Ishikawa (cell line): ENCODE data around the gene ELOVL6.

Experiments
- CEBPB ChIP-seq: IDR thresholded peaks from 2 replicates; pipeline ENCODE4 v1.6.1; 2012
- CREB1 ChIP-seq: IDR thresholded peaks from 2 replicates; pipeline ENCODE4 v1.6.1; 2012; ENCODE audit warnings: low read depth
- EGR1 ChIP-seq: IDR thresholded peaks from 2 replicates; pipeline ENCODE4 v1.6.1; 2012
- EP300 ChIP-seq: IDR thresholded peaks from 2 replicates; pipeline ENCODE4 v1.6.1; 2012; ENCODE audit warnings: borderline replicate concordance
- FOXM1 ChIP-seq: IDR thresholded peaks from 2 replicates; pipeline ENCODE4 v1.6.1; 2012; ENCODE audit warnings: low read depth, borderline replicate concordance
- NFIC ChIP-seq: IDR thresholded peaks from 2 replicates; pipeline ENCODE4 v1.6.1; 2012
- RAD21 ChIP-seq: IDR thresholded peaks from 2 replicates; pipeline ENCODE4 v1.6.1; 2012; ENCODE audit warnings: low read depth
- TAF1 ChIP-seq: IDR thresholded peaks from 2 replicates; pipeline ENCODE4 v1.6.1; 2012; ENCODE audit warnings: low read depth, mild to moderate bottlenecking
- TCF12 ChIP-seq: IDR thresholded peaks from 2 replicates; pipeline ENCODE4 v1.6.1; 2012; ENCODE audit warnings: low read depth
- TEAD4 ChIP-seq: IDR thresholded peaks from 2 replicates; pipeline ENCODE4 v1.6.1; 2012
- YY1 ChIP-seq: IDR thresholded peaks from 2 replicates; pipeline ENCODE4 v1.6.1; 2012; ENCODE audit warnings: low read depth
- ZBTB7A ChIP-seq: IDR thresholded peaks from 2 replicates; pipeline ENCODE4 v1.6.1; 2012; ENCODE audit warnings: low read depth
- TF ChIP-seq, protein P1 (sequence below): IDR thresholded peaks from 2 replicates; pipeline ENCODE4 v1.6.1; 2012; ENCODE audit warnings: low read depth, mild to moderate bottlenecking
- TF ChIP-seq, protein P2 (sequence below): IDR thresholded peaks from 2 replicates; pipeline ENCODE4 v1.6.1; 2012
- TF ChIP-seq, protein P3 (sequence below): IDR thresholded peaks from 2 replicates; pipeline ENCODE4 v1.6.1; 2012

Gene ELOVL6

DNA sequence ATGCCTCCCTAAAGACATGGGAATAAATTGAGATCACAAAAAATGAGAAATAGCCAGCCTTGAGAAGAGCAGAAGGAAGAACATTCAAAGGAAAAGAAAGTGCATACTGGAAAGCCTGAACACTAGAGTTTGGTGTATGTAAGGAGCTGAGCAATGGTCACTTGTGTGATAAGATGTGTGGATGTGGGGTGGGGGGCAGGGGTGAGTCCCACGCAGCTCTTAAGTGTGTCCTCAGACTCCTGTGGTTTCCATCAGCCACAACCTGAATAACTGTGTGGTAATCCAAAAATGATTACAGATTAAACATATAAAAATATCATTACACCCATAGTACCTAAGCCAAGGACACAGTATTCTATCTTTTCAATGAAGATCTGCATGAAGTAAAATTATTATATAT, 59.9 kb downstream of the ELOVL6 start:
- TF ChIP-seq FOXM1 (no peak), TEAD4 (no peak), EGR1 (no peak), YY1 (no peak), NFIC (no peak), RAD21 (no peak), CREB1 (no peak), TCF12 (no peak), EP300 (no peak), ZBTB7A (no peak), TAF1 (no peak)
- TF ChIP-seq, protein P1, sequence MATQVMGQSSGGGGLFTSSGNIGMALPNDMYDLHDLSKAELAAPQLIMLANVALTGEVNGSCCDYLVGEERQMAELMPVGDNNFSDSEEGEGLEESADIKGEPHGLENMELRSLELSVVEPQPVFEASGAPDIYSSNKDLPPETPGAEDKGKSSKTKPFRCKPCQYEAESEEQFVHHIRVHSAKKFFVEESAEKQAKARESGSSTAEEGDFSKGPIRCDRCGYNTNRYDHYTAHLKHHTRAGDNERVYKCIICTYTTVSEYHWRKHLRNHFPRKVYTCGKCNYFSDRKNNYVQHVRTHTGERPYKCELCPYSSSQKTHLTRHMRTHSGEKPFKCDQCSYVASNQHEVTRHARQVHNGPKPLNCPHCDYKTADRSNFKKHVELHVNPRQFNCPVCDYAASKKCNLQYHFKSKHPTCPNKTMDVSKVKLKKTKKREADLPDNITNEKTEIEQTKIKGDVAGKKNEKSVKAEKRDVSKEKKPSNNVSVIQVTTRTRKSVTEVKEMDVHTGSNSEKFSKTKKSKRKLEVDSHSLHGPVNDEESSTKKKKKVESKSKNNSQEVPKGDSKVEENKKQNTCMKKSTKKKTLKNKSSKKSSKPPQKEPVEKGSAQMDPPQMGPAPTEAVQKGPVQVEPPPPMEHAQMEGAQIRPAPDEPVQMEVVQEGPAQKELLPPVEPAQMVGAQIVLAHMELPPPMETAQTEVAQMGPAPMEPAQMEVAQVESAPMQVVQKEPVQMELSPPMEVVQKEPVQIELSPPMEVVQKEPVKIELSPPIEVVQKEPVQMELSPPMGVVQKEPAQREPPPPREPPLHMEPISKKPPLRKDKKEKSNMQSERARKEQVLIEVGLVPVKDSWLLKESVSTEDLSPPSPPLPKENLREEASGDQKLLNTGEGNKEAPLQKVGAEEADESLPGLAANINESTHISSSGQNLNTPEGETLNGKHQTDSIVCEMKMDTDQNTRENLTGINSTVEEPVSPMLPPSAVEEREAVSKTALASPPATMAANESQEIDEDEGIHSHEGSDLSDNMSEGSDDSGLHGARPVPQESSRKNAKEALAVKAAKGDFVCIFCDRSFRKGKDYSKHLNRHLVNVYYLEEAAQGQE = no peak
- TF ChIP-seq, protein P2, sequence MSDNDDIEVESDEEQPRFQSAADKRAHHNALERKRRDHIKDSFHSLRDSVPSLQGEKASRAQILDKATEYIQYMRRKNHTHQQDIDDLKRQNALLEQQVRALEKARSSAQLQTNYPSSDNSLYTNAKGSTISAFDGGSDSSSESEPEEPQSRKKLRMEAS = no peak
- TF ChIP-seq, protein P3, sequence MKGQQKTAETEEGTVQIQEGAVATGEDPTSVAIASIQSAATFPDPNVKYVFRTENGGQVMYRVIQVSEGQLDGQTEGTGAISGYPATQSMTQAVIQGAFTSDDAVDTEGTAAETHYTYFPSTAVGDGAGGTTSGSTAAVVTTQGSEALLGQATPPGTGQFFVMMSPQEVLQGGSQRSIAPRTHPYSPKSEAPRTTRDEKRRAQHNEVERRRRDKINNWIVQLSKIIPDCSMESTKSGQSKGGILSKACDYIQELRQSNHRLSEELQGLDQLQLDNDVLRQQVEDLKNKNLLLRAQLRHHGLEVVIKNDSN = no peak

DNA sequence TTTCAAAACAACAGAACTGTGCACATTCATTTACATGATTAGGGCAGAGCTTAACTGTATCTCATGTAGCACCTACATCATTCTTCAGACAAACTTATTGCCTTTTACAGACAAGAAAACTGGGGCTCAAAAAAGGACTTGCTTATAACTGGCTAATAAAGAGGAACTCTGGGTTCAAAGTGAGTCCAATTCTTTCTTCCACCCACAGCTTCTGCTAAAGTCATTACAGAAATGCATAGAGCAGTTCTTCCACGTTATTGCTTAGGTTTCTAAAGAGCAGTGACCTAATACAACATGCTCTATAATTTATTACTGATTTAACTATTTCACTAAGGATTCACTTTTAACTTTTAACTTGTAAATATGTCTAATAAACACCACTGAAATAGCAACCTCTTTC, 60.6 kb downstream of the ELOVL6 start:
- TF ChIP-seq YY1 = no peak

DNA sequence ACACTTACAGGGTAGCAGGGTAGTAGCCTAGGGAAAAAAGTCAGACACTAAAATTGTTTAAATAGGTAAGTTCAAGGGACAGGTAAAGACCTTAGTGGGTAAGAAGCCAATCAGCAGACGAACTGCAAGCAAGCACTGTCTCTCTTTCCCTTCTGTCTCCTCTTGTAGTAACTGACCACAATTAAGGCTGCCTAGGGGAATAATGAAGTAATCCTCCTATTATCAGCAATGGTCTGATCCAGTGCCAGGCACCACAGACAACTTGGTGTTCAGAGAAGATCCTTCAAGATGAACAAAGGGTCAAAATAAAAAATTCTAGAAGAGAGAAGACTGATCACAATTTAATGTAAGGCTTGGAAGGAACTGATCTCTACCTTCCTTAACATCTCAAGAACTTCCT, 62.9 kb downstream of the ELOVL6 start:
- TF ChIP-seq EGR1 = no peak
- no peak for TF ChIP-seq TCF12
- TF ChIP-seq CEBPB = no peak
- TF ChIP-seq CREB1 = no peak
- no peak for TF ChIP-seq RAD21
- no peak for TF ChIP-seq TAF1

DNA sequence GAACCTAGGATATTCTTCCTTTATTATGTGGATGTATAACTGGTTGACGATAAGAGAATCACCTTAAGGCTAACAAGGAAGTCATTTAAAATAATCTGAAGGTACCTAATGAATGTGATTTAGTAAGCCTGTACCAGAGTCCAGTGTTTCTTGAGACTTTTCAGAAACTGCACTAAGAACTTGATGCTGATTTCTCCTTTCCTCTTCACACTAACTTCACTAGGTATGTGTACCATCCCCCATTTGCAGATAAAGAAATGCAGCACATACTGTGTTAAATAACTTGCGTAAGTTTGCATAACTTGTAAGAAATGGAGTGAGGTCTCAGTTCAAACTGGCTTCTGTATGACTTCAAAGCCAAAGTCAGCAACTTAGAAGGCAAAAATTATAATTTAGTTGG, 63.3 kb downstream of the ELOVL6 start:
- TF ChIP-seq CREB1 (no peak), CEBPB (no peak), TEAD4 (no peak), EGR1 (no peak), TCF12 (no peak), YY1 (no peak), ZBTB7A (no peak), EP300 (no peak), TAF1 (no peak), FOXM1 (no peak), NFIC (no peak), RAD21 (no peak)
- TF ChIP-seq, protein P2 = no peak
- TF ChIP-seq, protein P3 = no peak
- TF ChIP-seq, protein P1 = no peak

DNA sequence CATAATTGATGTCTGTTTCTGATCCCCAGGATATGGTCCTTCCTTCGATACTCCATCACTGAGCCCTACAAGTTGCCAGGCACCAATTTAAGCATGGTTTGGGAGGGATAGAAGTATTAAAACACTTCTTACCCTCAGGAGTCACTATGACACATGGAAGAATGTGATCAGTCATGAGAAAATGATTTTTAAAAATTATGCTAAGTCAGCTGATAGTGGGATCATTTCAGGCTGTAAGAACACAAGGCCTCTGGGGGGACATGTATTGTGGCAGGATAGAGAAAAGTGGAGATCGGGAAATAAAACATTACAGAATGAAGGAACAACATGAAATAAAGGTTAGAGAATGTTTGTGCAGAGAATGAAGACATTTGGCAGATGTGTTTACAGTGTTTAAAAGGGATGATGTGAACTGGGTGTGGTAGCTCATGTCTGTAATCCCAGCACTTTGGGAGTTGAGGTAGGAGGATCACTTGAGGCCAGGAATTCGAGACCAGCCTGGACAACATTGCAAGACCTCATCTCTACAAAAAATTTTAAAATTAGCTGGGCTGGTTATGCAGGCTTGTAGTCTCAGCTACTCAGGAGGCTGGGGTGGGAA, 64.0 kb downstream of the ELOVL6 start:
- no peak for TF ChIP-seq RAD21
- no peak for TF ChIP-seq TAF1
- TF ChIP-seq CEBPB = no peak
- TF ChIP-seq TEAD4 = no peak
- no peak for TF ChIP-seq NFIC
- TF ChIP-seq CREB1 = no peak
- TF ChIP-seq, protein P1 = no peak
- TF ChIP-seq YY1 = no peak
- TF ChIP-seq, protein P2 = no peak
- no peak for TF ChIP-seq TCF12
- no peak for TF ChIP-seq FOXM1
